ENCODE measurements around the gene GUCY1A1.

GRCh38 chr4:155675709-155676429 lies 9.2 kb downstream of the GUCY1A1 start:
- TF ChIP-seq CTCF (IDR thresholded peaks at IDR 0.05) (no peak), ZFX (IDR thresholded peaks at IDR 0.05; ENCODE audit: borderline replicate concordance) (no peak)
